GM12801 (cell line): Measurements from ENCODE around the gene TAF11L2.
"Not testable (repeated sequence)": the region's sequence is repeated elsewhere in the genome, so short reads cannot be mapped to it uniquely, and the experiment has no call there.

Source experiments
- CTCF ChIP-seq: IDR thresholded peaks from one replicate; pipeline ENCODE4 v1.5.1; 2011; ENCODE audit warnings: control low read depth; ENCODE audit not compliant: insufficient read length; ENCODE audit errors: extremely low read depth

Gene TAF11L2

DNA sequence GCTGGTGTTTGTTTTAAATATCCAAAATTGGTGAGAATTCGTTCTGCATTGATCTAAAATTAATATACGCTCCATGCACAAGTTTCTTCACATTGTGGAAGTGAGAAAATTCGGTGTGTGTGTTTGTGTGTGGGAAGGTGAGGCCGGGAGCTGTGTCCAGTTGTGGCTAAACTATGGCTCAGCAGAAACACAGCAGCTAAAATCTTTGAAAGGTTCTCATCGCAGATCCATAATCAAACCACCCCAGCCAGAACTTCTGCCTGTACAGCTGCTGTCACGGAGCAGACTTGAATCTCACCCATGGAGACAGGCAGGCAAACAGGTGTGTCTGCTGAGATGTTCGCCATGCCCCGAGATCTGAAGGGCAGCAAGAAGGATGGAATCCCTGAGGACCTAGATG is at the start of gene TAF11L2:
Gene TAF11L2 (plus strand): TSS at position 301 of the 400 bp plus-strand sequence.
- not testable (repeated sequence) for TF ChIP-seq CTCF

- TF ChIP-seq CTCF, result no peak
Observed at GRCh38 chr5:17448877-17449276, 49.2 kb upstream of the TAF11L2 start.

GRCh38 chr5:17452936-17453335 is 45.1 kb upstream of the TAF11L2 start:
- TF ChIP-seq CTCF, result no peak

GRCh38 chr5:17455942-17456341 is 42.1 kb upstream of the TAF11L2 start:
- no peak for TF ChIP-seq CTCF

DNA sequence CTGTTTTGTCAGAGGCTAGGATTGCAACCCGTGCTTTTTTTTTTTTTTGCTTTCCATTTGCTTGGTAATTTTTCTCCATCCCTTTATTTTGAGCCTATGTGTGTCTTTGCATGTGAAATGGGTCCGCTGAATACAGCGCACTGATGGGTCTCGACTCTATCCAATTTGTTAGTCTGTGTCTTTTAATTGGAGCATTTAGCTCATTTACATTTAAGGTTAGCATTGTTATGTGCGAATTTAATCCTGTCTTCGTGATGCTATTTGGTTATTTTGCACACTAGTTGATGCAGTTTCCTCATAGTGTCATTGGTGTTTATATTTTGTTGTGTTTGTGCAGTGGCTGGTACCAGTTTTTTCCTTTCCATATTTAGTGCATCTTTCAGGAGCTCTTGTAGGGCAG is 36.2 kb upstream of the TAF11L2 start:
- no peak for TF ChIP-seq CTCF

- TF ChIP-seq CTCF, result no peak
Observed at GRCh38 chr5:17463653-17464052, 34.4 kb upstream of the TAF11L2 start.

DNA sequence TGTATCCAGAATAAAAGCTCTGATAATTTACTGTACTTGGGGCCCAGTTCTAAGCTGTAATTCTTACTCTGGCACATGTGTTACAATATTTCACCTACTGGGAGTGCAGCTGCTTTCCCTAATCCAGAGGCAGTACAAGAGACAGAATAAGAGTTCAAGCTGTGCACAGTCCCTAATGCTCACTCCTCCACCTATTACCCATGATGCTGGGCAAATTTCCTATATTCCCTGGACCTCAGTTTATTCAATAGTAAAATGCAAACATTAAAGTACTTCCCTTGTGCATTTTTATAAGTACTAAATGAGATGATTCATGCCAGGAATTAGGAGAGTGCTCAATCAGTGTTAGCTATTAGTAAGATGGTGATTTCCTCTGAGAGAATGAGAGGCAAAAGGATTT is 28.0 kb upstream of the TAF11L2 start:
- no peak for TF ChIP-seq CTCF

DNA sequence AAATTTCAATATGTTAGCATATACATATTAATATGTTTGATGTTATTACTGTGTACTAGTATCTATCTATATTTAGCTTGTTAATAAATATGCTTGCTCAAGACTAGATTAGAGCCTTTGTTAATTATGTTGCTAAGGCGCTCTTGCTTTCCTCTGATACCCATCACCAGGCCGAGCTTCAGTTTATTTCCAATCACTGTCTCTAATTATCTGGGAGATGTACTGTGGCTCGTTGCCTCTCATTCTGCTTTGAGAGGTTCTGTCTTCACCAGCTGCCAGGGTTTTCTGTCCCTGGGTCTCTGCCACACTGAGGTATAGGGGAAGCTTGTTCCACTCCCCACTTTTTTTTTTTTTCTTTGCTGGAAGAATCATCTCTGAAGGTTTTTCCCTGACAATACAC is 21.0 kb upstream of the TAF11L2 start:
- no peak for TF ChIP-seq CTCF
